Measurements from ENCODE around the gene PNMA1. TPM values are rescaled to one million over a fixed set of nuclear protein-coding genes. Genes with fewer than 3 reads are reported as not detected.

Gene PNMA1, protein sequence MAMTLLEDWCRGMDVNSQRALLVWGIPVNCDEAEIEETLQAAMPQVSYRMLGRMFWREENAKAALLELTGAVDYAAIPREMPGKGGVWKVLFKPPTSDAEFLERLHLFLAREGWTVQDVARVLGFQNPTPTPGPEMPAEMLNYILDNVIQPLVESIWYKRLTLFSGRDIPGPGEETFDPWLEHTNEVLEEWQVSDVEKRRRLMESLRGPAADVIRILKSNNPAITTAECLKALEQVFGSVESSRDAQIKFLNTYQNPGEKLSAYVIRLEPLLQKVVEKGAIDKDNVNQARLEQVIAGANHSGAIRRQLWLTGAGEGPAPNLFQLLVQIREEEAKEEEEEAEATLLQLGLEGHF
- 10 to 100 TPM; 27.1 to 36.6 TPM for total RNA-seq

DNA sequence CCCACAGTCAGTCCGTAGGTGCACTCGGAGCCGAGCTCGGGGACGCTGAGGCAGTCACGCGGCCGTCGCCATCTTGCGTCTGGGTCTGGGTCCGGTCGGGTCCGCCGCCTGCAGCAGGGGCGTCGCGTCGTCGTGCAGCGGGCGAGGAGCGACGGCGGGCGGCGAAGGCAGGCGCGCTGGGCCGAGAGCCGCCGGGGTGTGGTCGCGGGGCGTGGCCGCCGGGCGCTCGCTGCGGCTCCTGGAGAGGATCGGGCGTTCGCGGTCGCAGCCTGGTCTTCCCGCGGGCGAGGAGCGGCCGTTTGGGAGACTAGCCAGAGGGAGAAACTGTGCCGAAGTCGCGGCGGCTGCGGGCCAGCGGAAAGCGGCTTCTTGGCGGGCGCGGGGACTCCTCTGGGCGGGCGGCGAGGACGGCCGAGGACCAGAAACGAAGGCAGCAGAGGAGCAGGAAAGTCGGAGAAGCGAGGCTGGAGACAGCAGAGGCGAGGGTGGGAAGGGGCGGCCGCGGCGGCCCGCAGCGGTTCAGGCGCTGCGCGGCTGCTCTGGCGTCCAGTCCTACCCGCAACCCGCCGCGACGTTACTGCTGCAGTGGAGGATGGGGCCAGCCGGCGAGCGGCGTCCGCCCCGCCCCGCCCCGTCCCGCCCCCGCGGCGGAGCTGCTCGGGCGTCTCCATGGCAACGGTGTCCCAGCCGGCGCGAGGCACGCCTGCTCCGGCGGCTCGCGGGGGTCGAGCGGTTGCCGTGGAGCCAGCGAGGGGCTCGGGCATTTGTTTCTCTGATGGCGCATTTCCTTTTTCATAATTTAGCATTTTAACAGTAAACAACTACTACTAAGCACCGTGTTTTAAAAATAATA is at the start of gene PNMA1:
Gene PNMA1, minus strand, starts transcription at position 582 of the 853 bp plus-strand sequence. CDS start 745 bp downstream, outside the sequence.
- ATAC-seq (peak; percentile 79), DNase-seq (peak; percentile 92)
- Mint-ChIP-seq H3K4me1 (peaks cover 19% of the 10 kb centered on the region), H3K4me3 (peak within 1 kb of the TSS; percentile 96), H3K9me3 (ENCODE audit: low read depth) (no peaks in the 10 kb centered on the region), H3K27ac (peak within 1 kb of the TSS; percentile 95), H3K27me3 (no peaks in the 10 kb centered on the region), H3K36me3 (peaks cover 32% of the 10 kb centered on the region)
- CTCF ChIA-PET = interaction anchor here (0.8 to 4.1 kb wide), 8 partner anchors 14 to 144 kb away, joined by 3 to 20 read pairs (median 4); a partner anchor contains a TSS

DNA sequence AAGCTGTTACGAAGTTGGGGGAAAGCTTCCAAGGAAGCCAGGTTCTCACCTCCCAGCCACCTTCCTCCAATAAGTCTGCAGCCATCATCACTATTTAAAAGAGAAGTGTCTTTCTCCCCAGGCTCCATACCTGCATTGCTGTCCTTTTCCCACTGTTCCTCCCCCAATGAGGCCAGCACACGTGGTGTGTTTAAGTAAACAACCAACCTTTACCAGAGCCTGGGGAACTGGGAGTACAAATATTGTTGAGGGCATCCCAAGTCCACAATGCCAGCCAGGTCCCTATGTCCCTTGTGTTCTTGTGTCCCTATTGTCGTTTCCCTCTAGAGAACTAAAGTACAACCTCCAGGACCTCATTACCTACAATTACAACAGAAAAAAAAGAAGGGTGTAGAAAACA is 49.2 kb upstream of the PNMA1 start:
- peaks cover 3% of the 10 kb centered on the region for H3K36me3 Mint-ChIP-seq
- H3K4me3 Mint-ChIP-seq = no peak overlapping the region
- no peaks in the 10 kb centered on the region for H3K9me3 Mint-ChIP-seq (ENCODE audit: low read depth)
- H3K27ac Mint-ChIP-seq = peak overlapping the region; percentile 90
- CTCF ChIA-PET = interaction anchor here (1.1 to 14.1 kb wide), 7 partner anchors 9 to 64 kb away, joined by 3 to 151 read pairs (median 13); no protein-coding TSS in a partner anchor
- H3K27me3 Mint-ChIP-seq = no peaks in the 10 kb centered on the region
- no peak for DNase-seq
- peaks cover 58% of the 10 kb centered on the region for H3K4me1 Mint-ChIP-seq
- ATAC-seq = no peak

DNA sequence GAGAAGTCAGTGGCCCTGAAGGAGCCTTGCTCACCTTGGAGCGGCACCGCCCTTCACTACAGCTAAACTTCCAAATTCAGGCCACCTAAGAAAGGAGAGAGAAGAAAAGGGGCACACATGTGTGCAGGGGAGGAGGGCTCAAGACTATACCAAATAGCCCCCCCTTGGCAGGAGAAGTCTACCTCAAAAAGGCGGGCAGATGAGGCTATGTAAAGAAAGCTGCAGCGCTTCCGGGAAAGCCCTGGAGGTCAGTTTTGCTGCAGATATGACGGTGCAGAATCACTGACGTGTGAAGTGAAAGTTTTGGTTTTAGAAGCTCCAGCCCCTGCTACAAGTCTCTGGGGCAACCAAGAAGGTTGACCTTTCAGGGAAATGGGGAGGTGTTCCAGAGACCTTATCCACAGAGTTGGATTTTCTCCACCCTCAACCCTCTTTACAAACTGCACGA is 48.2 kb upstream of the PNMA1 start:
- Mint-ChIP-seq H3K4me1 (peaks cover 66% of the 10 kb centered on the region), H3K27me3 (no peaks in the 10 kb centered on the region), H3K4me3 (peak overlapping the region; percentile 40), H3K9me3 (ENCODE audit: low read depth) (no peaks in the 10 kb centered on the region), H3K27ac (peak overlapping the region; percentile 90), H3K36me3 (peaks cover 8% of the 10 kb centered on the region)
- ATAC-seq (peak; percentile 17), DNase-seq (peak; percentile 86)
- CTCF ChIA-PET = interaction anchor here (0.8 to 14.1 kb wide), 11 partner anchors 10 to 124 kb away, joined by 3 to 151 read pairs (median 10); partner anchors contain the start of genes PTGR2 and ZNF410

DNA sequence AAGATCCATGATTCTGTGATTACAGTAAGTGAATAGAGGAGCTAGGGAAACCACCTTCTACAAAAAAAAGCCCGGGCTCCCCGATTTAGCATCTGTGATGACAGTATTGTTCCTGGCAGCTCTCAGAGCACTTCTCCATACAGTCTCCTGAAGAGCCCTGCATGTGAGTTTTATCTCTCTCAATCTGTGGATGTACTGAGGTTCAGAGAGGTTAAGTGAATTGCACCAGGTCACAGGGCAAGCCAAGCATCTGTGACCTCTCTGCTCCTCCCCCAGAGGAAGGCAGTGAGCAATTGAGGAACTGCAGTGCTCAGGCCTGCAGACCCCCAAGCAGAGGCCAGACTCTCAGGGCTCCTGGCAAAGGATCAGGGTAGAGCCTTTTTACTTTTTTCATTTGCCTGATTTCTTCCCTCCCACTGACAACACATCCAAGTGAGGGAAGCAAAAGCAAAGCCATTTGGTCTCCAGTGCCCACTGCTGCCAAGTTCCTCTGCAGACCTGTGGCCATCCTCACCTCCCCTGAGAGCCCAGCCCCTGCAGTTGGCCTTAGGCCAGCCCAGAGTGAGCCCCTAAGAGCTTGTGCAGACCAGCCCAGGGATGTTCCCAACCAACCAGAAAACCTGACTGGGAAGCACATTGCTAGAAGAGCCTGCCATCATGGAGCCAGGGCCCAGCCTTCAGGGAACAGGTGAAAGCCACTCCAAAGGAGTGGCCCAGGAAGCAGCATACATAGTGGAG is 47.6 kb upstream of the PNMA1 start:
- ATAC-seq (no peak), DNase-seq (no peak)
- CTCF ChIA-PET = interaction anchor here (0.8 to 14.1 kb wide), 10 partner anchors 10 to 125 kb away, joined by 3 to 151 read pairs (median 10); partner anchors contain the start of genes PTGR2 and ZNF410
- H3K27ac Mint-ChIP-seq = peak overlapping the region; percentile 90
- no peaks in the 10 kb centered on the region for H3K27me3 Mint-ChIP-seq
- peaks cover 10% of the 10 kb centered on the region for H3K36me3 Mint-ChIP-seq
- H3K4me1 Mint-ChIP-seq = peaks cover 72% of the 10 kb centered on the region
- no peaks in the 10 kb centered on the region for H3K9me3 Mint-ChIP-seq (ENCODE audit: low read depth)
- H3K4me3 Mint-ChIP-seq = peak overlapping the region; percentile 28

DNA sequence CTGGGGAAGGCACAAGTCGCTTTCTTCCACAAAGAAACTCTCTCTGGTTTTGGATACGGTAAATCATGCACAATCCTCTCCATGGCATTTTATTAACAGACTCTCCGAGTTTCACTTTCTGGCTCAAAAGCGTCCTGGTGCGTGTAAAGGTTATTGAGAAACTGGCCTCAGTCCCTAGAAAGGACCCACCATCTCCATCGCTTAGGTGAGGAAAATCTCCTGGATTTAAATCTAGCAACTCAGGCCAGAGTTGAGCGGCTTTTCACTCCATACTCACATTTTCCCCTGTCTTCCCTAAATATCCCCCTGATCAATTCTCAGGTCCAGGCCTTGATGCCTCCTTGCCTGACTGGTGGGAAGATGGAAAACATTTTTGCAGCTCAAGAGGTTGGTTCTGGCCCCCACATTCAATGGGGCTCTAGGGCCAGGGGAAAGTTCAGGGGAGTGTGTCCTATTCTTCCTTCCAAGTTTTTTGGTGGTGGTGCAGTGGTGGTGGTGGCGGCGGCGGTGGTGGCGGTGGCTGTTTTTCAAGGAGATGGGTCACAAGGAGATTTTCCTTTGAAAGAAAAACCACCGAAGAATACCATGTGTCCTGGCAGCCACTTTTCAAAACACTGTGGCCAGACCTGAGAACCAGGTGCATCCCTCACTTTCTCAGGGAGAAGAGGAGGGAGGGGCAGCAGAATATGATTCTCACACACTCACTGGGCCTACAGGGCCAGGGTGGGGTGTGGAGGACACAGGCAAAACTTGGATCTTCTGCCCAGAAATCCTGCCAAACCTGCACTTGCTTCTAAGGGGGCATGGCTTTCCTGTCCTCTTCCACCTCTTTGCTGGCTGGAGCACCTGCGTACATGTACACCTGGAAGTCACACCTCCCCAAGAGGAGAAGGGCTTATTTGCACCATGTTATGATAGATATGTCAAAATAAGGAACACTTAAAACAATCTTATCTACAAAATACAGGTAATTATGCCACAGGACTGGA is 46.7 kb upstream of the PNMA1 start:
- H3K27me3 Mint-ChIP-seq = no peaks in the 10 kb centered on the region
- no peaks in the 10 kb centered on the region for H3K9me3 Mint-ChIP-seq (ENCODE audit: low read depth)
- DNase-seq (no peak), ATAC-seq (no peak)
- H3K4me1 Mint-ChIP-seq = peaks cover 77% of the 10 kb centered on the region
- H3K4me3 Mint-ChIP-seq = peak overlapping the region; percentile 87
- CTCF ChIA-PET = interaction anchor here (0.7 to 14.1 kb wide), 14 partner anchors 9 to 248 kb away, joined by 3 to 151 read pairs (median 10); partner anchors contain the start of gene PTGR2
- peak overlapping the region; percentile 90 for H3K27ac Mint-ChIP-seq
- peaks cover 11% of the 10 kb centered on the region for H3K36me3 Mint-ChIP-seq

DNA sequence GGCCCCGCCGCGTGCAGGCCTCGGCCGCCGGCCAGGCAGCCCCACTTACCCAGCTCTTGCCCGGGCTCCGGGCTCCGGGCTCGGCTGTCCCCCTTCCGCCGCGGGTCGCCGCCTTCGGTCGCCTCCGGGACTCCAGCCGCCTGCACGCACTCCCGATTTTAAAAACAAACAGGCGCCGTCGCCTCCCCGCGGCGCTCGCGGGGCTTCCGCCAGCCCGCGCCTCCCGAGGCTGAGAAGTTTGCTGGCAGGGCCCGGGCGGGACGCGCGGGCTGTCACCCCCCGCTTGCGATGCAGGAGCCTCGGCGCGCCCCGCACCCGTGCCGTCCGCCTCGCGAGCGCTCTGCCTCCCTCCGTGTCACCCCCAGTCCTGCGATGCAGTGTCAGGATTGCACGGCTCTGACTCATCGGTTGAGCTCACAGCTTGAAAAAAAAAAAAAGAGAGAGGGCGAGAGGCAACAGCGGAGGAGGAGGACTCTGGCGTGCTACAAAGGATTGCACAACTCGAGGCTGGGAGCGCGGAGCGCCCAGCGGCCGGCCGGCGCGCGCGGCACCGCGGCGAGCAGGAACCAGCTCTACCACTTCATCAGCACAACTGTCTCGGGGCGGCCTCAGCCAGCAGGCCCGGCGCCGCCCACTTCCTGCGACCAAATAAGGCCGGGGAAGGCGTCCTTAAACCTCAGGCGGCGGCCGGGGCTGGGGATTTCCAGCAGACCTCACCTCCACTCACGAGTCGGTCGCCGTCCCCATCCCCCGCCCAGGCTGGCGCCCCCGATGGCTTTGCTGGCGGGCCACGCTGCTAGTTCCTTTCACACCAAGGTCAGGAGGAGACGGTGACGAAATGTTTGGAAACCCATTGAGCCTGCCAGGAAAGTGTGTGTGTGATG is 45.8 kb upstream of the PNMA1 start:
- Mint-ChIP-seq H3K4me1 (peaks cover 77% of the 10 kb centered on the region), H3K9me3 (ENCODE audit: low read depth) (no peaks in the 10 kb centered on the region), H3K4me3 (peak overlapping the region; percentile 87), H3K36me3 (peaks cover 11% of the 10 kb centered on the region), H3K27me3 (no peaks in the 10 kb centered on the region), H3K27ac (peak overlapping the region; percentile 90)
- DNase-seq (peak; percentile 97), ATAC-seq (peak; percentile 79)
- CTCF ChIA-PET = interaction anchor here (0.7 to 14.1 kb wide), 15 partner anchors 11 to 249 kb away, joined by 3 to 151 read pairs (median 11); partner anchors contain the start of gene PTGR2

DNA sequence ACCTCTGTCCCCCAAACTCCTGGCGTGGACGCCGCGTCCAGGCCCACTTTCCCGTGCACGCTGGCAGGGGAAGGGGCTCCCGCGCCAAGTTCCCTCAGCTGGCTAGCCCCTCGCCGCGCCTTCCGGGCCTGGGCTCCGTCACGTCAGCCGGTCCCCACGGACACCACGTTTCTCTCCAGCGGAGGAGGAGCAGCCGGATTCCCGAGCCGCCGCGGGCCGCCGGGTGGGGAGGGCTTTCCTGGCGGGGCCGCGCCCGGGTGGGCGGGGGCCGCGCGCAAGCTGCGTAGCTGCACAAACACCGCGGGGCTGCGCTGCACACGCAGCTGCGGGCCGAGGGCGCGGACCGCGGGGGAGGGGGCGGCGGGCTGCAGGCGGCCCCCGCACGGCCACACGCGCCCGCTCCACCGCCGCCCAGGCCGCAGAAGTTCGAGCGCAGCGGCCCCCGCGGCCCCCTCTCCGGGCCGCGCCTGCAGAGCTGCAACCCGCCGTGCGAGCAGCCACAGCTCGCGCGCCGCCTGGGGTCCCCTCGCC is 45.1 kb upstream of the PNMA1 start:
- ATAC-seq = no peak
- Mint-ChIP-seq H3K27me3 (no peaks in the 10 kb centered on the region), H3K27ac (peak overlapping the region; percentile 92), H3K36me3 (peaks cover 11% of the 10 kb centered on the region), H3K9me3 (ENCODE audit: low read depth) (no peaks in the 10 kb centered on the region), H3K4me3 (peak overlapping the region; percentile 85), H3K4me1 (peaks cover 80% of the 10 kb centered on the region)
- CTCF ChIA-PET = interaction anchor here (1.2 to 14.1 kb wide), 12 partner anchors 10 to 92 kb away, joined by 4 to 151 read pairs (median 30); partner anchors contain the start of gene PTGR2
- DNase-seq = peak; percentile 69

DNA sequence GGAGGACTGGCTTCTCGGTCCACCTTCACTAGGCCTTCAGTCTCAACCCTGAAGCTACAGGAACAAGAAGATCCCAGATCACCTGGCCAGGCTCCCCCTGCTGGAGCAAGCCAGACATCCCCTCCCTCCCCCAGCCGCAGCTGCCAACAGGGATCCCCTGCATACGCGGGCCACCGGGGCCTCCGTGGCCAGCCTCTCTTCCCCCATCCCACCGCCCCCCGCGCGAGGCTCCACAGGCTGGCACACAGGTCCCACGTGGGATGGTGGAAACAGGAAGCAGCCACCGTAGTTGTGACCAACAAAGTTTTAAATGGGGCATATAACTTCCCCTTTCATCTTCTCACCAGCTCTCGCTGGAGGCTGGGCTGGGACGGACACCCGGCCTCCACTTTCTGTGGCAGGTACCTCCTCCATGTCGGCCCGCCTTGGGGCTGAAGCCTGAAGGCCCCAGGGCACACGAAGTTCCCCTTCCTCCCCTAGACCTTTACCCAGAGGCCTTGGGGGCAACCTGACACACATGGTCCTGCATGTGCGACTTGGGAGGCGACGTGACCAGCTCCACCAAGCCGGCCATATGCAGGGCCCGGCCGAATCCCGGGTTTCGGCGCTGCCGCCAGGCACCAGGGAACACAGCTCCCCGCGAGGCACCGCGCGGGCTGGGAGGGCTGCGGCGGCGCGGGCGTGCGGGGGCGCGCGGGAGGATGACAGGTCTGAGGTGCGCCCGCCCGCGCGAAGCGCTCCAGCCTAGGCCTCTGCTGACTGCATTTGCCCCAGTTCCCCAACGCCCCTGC is 44.4 kb upstream of the PNMA1 start:
- no peaks in the 10 kb centered on the region for H3K9me3 Mint-ChIP-seq (ENCODE audit: low read depth)
- H3K27me3 Mint-ChIP-seq = no peaks in the 10 kb centered on the region
- DNase-seq (peak; percentile 83), ATAC-seq (peak; percentile 7)
- peak overlapping the region; percentile 92 for H3K27ac Mint-ChIP-seq
- H3K4me3 Mint-ChIP-seq = peak overlapping the region; percentile 85
- peaks cover 83% of the 10 kb centered on the region for H3K4me1 Mint-ChIP-seq
- CTCF ChIA-PET = interaction anchor here (0.8 to 14.1 kb wide), 14 partner anchors 9 to 93 kb away, joined by 3 to 151 read pairs (median 14); partner anchors contain the start of gene PTGR2
- peaks cover 11% of the 10 kb centered on the region for H3K36me3 Mint-ChIP-seq

DNA sequence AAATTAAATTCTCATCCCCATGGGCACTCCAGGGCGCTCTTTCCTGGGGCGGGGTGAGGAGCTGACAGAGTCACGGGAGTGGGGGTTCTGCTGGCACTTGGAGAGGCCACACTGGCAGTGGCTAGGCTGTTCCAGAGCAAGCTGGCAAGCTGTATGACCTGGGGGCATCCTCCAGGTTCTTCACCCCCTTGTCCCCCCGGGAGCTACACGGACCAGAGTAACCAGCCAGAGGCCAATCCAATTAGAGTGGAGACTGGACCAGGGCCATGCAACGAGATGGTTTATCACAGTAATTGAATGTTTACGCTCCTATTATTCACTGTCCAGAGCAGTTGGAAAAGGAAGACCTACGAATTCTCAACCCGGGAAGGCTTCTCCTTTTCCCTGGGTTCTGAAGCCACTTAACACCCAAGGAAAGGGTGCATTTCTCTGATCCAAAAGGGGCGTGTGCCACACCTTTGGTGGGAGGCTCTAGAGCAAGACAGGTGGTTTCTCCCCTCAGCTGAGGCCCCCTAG is 43.8 kb upstream of the PNMA1 start:
- ATAC-seq (no peak), DNase-seq (no peak)
- H3K36me3 Mint-ChIP-seq = peaks cover 11% of the 10 kb centered on the region

DNA sequence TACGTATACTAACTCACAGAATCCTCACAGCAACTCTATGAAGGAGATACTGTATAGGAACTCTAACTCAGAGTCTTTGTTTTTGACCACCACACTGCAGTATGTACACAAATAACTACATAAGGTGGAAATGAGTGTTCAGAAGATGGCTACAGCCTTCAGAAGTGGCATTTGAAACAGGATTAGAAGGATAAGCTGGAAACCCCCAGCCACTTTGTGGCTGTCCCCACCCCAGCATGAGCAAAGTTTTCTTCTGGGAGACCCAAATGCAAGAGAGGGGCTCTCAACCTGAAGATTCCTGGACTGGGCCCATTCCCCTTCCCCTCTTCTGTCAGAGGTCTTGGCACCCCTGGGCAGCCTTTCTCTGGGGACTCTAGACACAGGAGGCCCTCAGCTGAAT is 43.2 kb upstream of the PNMA1 start:
- H3K27ac Mint-ChIP-seq = peak overlapping the region; percentile 92
- CTCF ChIA-PET = interaction anchor here (2.7 to 14.1 kb wide), 6 partner anchors 8 to 70 kb away, joined by 16 to 151 read pairs (median 66); no protein-coding TSS in a partner anchor
- no peak for DNase-seq
- H3K4me3 Mint-ChIP-seq = peak overlapping the region; percentile 85
- peaks cover 11% of the 10 kb centered on the region for H3K36me3 Mint-ChIP-seq
- no peaks in the 10 kb centered on the region for H3K9me3 Mint-ChIP-seq (ENCODE audit: low read depth)
- H3K4me1 Mint-ChIP-seq = peaks cover 83% of the 10 kb centered on the region
- no peak for ATAC-seq
- H3K27me3 Mint-ChIP-seq = no peaks in the 10 kb centered on the region

More for the DNA sequence above, 43.8 kb upstream of the PNMA1 start:
- H3K9me3 Mint-ChIP-seq (ENCODE audit: low read depth) = no peaks in the 10 kb centered on the region
- H3K27ac Mint-ChIP-seq = peak overlapping the region; percentile 92
- CTCF ChIA-PET = interaction anchor here (0.8 to 14.1 kb wide), 11 partner anchors 9 to 69 kb away, joined by 3 to 151 read pairs (median 43); no protein-coding TSS in a partner anchor
- H3K4me3 Mint-ChIP-seq = peak overlapping the region; percentile 85
- H3K27me3 Mint-ChIP-seq = no peaks in the 10 kb centered on the region
- peaks cover 83% of the 10 kb centered on the region for H3K4me1 Mint-ChIP-seq
